Activated T-cell treated with anti-CD3 and anti-CD28 coated beads for 1 hour (primary cell): Measurements from ENCODE around the gene DNASE1L2.

Experiments
- DNase-seq: peaks from one replicate; pipeline ENCODE4 v3.0.0-alpha.2; 2020; ENCODE audit warnings: low read depth

Gene DNASE1L2

GRCh38 chr16:2286550-2286949, 50.3 kb downstream of the DNASE1L2 start:
- no peak for DNase-seq

- DNase-seq = no peak
These were observed 51.8 kb downstream of the DNASE1L2 start for GRCh38 chr16:2287916-2288547.
